ENCODE measurements around the gene TEAD3. TPM values are rescaled to one million over a fixed set of nuclear protein-coding genes. Genes with fewer than 3 reads are reported as not detected.

Gene TEAD3
- total RNA-seq, 1 donor from 2014 or later, result 23.8 TPM

GRCh38 chr6:35514587-35514986 lies 17.7 kb upstream of the TEAD3 start:
- DNase-seq (ENCODE audit: low read depth), result no peak
- TF ChIP-seq CTCF (IDR thresholded peaks at IDR 0.05; ENCODE audit: insufficient read depth, low read length, poor library complexity, severe bottlenecking), result no peak

GRCh38 chr6:35512740-35513139 lies 15.9 kb upstream of the TEAD3 start, which contains the start of gene TULP1:
Gene TULP1, minus strand, starts transcription at chr6:35512896. Its CDS starts 38 bp downstream, at chr6:35512858.
- TF ChIP-seq CTCF (IDR thresholded peaks at IDR 0.05; ENCODE audit: insufficient read depth, low read length, poor library complexity, severe bottlenecking), result no peak
- Histone ChIP-seq H3K36me3 (ENCODE audit: control insufficient read depth, insufficient read depth, low read length) (no peaks in the 10 kb centered on the region), H3K4me3 (ENCODE audit: low read depth, low read length) (no peak within 1 kb of the TSS), H3K27me3 (ENCODE audit: control insufficient read depth, insufficient read depth, low read length) (peaks cover 33% of the 10 kb centered on the region)
- no peak for DNase-seq (ENCODE audit: low read depth)

More at GRCh38 chr6:35514587-35514986, 17.7 kb upstream of the TEAD3 start:
- Histone ChIP-seq H3K36me3 (ENCODE audit: control insufficient read depth, insufficient read depth, low read length) (no peaks in the 10 kb centered on the region), H3K4me3 (ENCODE audit: low read depth, low read length) (no peak overlapping the region), H3K27me3 (ENCODE audit: control insufficient read depth, insufficient read depth, low read length) (peaks cover 24% of the 10 kb centered on the region)

- peaks cover 33% of the 10 kb centered on the region for H3K27me3 ChIP-seq (ENCODE audit: control insufficient read depth, insufficient read depth, low read length)
- no peak for TF ChIP-seq CTCF (IDR thresholded peaks at IDR 0.05; ENCODE audit: insufficient read depth, low read length, poor library complexity, severe bottlenecking)
- no peaks in the 10 kb centered on the region for H3K36me3 ChIP-seq (ENCODE audit: control insufficient read depth, insufficient read depth, low read length)
- no peak overlapping the region for H3K4me3 ChIP-seq (ENCODE audit: low read depth, low read length)
- DNase-seq (ENCODE audit: low read depth), result no peak
Observed at GRCh38 chr6:35512006-35512405, 15.1 kb upstream of the TEAD3 start.

DNA sequence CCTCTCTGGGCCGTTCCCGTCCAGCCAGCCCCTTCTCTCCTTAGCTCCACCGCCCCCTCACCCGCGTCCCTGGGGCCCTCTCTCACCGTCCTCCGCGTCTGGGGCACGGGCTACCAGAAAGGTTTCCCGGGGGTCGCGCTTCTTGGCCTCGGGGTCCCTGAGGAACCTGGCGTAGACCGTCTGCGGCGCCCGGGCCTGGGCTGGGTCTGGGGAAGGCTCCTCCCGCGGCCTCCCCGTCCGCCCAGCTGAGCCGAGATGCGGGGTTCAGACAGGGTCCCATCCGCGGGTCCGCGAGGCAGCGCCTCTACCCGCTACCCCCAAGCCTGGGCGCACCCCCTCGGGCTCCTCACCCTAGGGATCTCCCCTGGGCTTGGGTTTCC lies 14.7 kb upstream of the TEAD3 start:
- Histone ChIP-seq H3K27me3 (ENCODE audit: control insufficient read depth, insufficient read depth, low read length) (peaks cover 33% of the 10 kb centered on the region), H3K36me3 (ENCODE audit: control insufficient read depth, insufficient read depth, low read length) (no peaks in the 10 kb centered on the region), H3K4me3 (ENCODE audit: low read depth, low read length) (no peak overlapping the region)
- TF ChIP-seq CTCF (IDR thresholded peaks at IDR 0.05; ENCODE audit: insufficient read depth, low read length, poor library complexity, severe bottlenecking), result no peak
- DNase-seq (ENCODE audit: low read depth), result no peak

- H3K27me3 ChIP-seq (ENCODE audit: control insufficient read depth, insufficient read depth, low read length), result peaks cover 35% of the 10 kb centered on the region
- TF ChIP-seq CTCF (IDR thresholded peaks at IDR 0.05; ENCODE audit: insufficient read depth, low read length, poor library complexity, severe bottlenecking), result no peak
- H3K36me3 ChIP-seq (ENCODE audit: control insufficient read depth, insufficient read depth, low read length), result no peaks in the 10 kb centered on the region
- H3K4me3 ChIP-seq (ENCODE audit: low read depth, low read length), result no peak overlapping the region
- no peak for DNase-seq (ENCODE audit: low read depth)
Observed at GRCh38 chr6:35510916-35511561, 14.2 kb upstream of the TEAD3 start.

DNA sequence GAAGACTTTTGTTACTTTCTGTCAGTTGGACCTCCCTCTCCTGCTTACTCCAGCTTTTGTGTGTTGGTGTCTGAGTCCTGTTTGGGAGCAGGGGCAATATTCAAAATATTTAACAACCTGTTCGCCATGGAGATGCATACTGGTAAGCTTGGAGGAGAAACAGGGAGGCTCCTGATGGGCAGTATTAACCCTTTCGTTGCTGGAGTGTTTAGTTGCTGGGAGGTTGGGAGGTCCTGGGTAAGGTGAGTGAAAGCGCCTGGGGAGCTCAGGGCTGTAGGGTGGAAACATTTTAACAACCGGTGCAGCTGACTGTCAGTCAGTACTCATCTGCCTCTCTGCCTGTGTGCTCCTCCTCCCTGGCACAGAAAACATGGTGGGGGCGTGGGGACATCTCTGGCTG lies 11.7 kb upstream of the TEAD3 start:
- H3K36me3 ChIP-seq (ENCODE audit: control insufficient read depth, insufficient read depth, low read length), result no peaks in the 10 kb centered on the region
- TF ChIP-seq CTCF (IDR thresholded peaks at IDR 0.05; ENCODE audit: insufficient read depth, low read length, poor library complexity, severe bottlenecking), result no peak
- DNase-seq (ENCODE audit: low read depth), result no peak
- H3K4me3 ChIP-seq (ENCODE audit: low read depth, low read length), result no peak overlapping the region
- H3K27me3 ChIP-seq (ENCODE audit: control insufficient read depth, insufficient read depth, low read length), result peaks cover 48% of the 10 kb centered on the region

All from kidney epithelial cell (primary cell).